ENCODE measurements around the gene HEMGN.

DNA sequence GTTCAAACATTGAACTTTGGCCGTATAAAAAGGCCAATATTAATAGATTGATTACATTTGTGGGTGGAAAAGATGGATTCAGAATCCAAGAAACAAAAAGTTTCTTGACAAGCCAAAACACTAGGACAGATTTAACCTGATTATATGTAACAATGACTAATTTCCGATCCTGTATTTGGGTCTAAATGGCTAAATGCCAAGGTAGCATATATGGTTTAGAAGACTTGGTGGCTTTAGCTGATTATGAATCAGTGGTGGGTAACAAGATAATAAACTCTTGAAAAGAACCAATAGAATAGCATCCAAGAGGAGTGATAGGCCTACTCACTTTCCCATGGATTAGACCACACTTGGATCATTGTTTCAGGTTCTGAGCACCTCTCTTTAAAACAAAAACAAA lies 23.4 kb upstream of the HEMGN start:
- TF ChIP-seq, protein P1, sequence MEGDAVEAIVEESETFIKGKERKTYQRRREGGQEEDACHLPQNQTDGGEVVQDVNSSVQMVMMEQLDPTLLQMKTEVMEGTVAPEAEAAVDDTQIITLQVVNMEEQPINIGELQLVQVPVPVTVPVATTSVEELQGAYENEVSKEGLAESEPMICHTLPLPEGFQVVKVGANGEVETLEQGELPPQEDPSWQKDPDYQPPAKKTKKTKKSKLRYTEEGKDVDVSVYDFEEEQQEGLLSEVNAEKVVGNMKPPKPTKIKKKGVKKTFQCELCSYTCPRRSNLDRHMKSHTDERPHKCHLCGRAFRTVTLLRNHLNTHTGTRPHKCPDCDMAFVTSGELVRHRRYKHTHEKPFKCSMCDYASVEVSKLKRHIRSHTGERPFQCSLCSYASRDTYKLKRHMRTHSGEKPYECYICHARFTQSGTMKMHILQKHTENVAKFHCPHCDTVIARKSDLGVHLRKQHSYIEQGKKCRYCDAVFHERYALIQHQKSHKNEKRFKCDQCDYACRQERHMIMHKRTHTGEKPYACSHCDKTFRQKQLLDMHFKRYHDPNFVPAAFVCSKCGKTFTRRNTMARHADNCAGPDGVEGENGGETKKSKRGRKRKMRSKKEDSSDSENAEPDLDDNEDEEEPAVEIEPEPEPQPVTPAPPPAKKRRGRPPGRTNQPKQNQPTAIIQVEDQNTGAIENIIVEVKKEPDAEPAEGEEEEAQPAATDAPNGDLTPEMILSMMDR (IDR thresholded peaks at IDR 0.05) = no peak
- TF ChIP-seq POLR2A (IDR thresholded peaks at IDR 0.05) (no peak), POLR2AphosphoS5 (IDR thresholded peaks at IDR 0.05) (no peak)
